Endodermal cell (in vitro differentiated cells): ENCODE results near the gene USP6NL. TPM values are rescaled to one million over a fixed set of nuclear protein-coding genes. Genes with fewer than 3 reads are reported as not detected.
A peak's percentile ranks its signal among the peaks of the same experiment; 100 is the strongest.

Source experiments
- DNase-seq: peaks from one replicate; pipeline ENCODE4 v3.0.0-alpha.2; 2017
- H3K27ac ChIP-seq: 2 replicates; pipeline ENCODE4 v1.5.1; 2013; ENCODE audit warnings: mild to moderate bottlenecking, low read depth, low read length, moderate library complexity
- H3K27me3 ChIP-seq: 2 replicates; pipeline ENCODE4 v1.6.1; 2013; ENCODE audit warnings: mild to moderate bottlenecking, low read length, moderate library complexity; ENCODE audit not compliant: insufficient read depth, control insufficient read depth, poor library complexity, severe bottlenecking
- H3K36me3 ChIP-seq: 2 replicates; pipeline ENCODE4 v1.7.0; 2013; ENCODE audit warnings: mild to moderate bottlenecking, low read length, moderate library complexity; ENCODE audit not compliant: control insufficient read depth, insufficient read depth
- H3K4me1 ChIP-seq: one replicate; pipeline ENCODE4 v1.7.0; 2013; ENCODE audit warnings: low read length; ENCODE audit not compliant: control insufficient read depth, insufficient read depth
- H3K4me3 ChIP-seq: 2 replicates; pipeline ENCODE4 v1.5.1; 2013; ENCODE audit warnings: mild to moderate bottlenecking, low read length, moderate library complexity
- H3K9ac ChIP-seq: 2 replicates; pipeline ENCODE4 v1.6.1; 2013; ENCODE audit warnings: mild to moderate bottlenecking, low read length, moderate library complexity; ENCODE audit not compliant: poor library complexity, severe bottlenecking; ENCODE audit errors: extremely low read depth
- H3K9me3 ChIP-seq: 2 replicates; pipeline ENCODE4 v1.6.1; 2013; ENCODE audit warnings: mild to moderate bottlenecking, low read length, moderate library complexity; ENCODE audit not compliant: control insufficient read depth
- H3K27ac Mint-ChIP-seq: 2 replicates; pipeline ENCODE4 v1.8.0; 2020; ENCODE audit warnings: mixed read lengths
- H3K27me3 Mint-ChIP-seq: 2 replicates; pipeline ENCODE4 v1.8.0; 2021; ENCODE audit warnings: mild to moderate bottlenecking, mixed read lengths; ENCODE audit not compliant: insufficient read depth
- H3K36me3 Mint-ChIP-seq: 2 replicates; pipeline ENCODE4 v1.8.0; 2020; ENCODE audit warnings: low read depth, mixed read lengths
- H3K4me1 Mint-ChIP-seq: 2 replicates; pipeline ENCODE4 v1.8.0; 2020; ENCODE audit warnings: mixed read lengths
- H3K4me3 Mint-ChIP-seq: 2 replicates; pipeline ENCODE4 v1.8.0; 2020; ENCODE audit warnings: mild to moderate bottlenecking, moderate library complexity, mixed read lengths
- H3K9me3 Mint-ChIP-seq: 2 replicates; pipeline ENCODE4 v1.8.0; 2020; ENCODE audit warnings: mild to moderate bottlenecking, mixed read lengths
- CTCF ChIP-seq: fragments of 200-600 bp; sonication (generic); conservative IDR thresholded peaks from 2 replicates; pipeline ENCODE4 v1.5.0; 2021; ENCODE audit warnings: antibody characterized with exemption, mild to moderate bottlenecking
- WGBS, 2 experiments: methylation state at CpG; one replicate each; pipeline versions ENCODE4 v1.1.5 to v1.1.7; 2013; ENCODE audit warnings: missing lambda C conversion rate in 2 of 2, mixed read lengths in 1 of 2; ENCODE audit not compliant: insufficient coverage in 1 of 2, insufficient read length in 1 of 2; 5-methylcytosine and 5-hydroxymethylcytosine counted together
- total RNA-seq, 2 donors: library from RNA; stranded (reverse); fragmentation: NEBNext Ultra II Directional in 1 of 2; extraction: Animal tissue kit (Norgen Biotek cat#: 25700) in 1 of 2; gene quantifications; 2 replicates in 1 of 2; 3 replicates in 1 of 2; pipeline ENCODE4 v1.2.1, GENCODE V29; 2021

Gene USP6NL
- total RNA-seq, 2 donors from 2014 or later = 20.6 to 22.9 TPM

GRCh38 chr10:11446133-11446532 is 165.3 kb downstream of the USP6NL start:
- Mint-ChIP-seq H3K4me1 (no peaks in the 10 kb centered on the region), H3K27ac (no peak overlapping the region), H3K36me3 (no peaks in the 10 kb centered on the region), H3K27me3 (peaks cover 3% of the 10 kb centered on the region), H3K4me3 (no peak overlapping the region), H3K9me3 (no peaks in the 10 kb centered on the region)
- no peak for DNase-seq
- Histone ChIP-seq H3K4me1 (no peaks in the 10 kb centered on the region), H3K9me3 (no peaks in the 10 kb centered on the region), H3K9ac (no peak overlapping the region), H3K27me3 (no peaks in the 10 kb centered on the region), H3K27ac (no peak overlapping the region), H3K36me3 (no peaks in the 10 kb centered on the region), H3K4me3 (no peak overlapping the region)
- 89 to 93% methylated on average over 5 of the region's 5 CpGs for WGBS, 2 experiments
- TF ChIP-seq CTCF = no peak

- peak; percentile 48 for DNase-seq
- Mint-ChIP-seq H3K4me3 (no peak overlapping the region), H3K4me1 (no peaks in the 10 kb centered on the region), H3K36me3 (no peaks in the 10 kb centered on the region), H3K27me3 (peaks cover 3% of the 10 kb centered on the region), H3K9me3 (no peaks in the 10 kb centered on the region), H3K27ac (no peak overlapping the region)
- no peak for TF ChIP-seq CTCF
- Histone ChIP-seq H3K4me3 (no peak overlapping the region), H3K27ac (no peak overlapping the region), H3K36me3 (no peaks in the 10 kb centered on the region), H3K4me1 (no peaks in the 10 kb centered on the region), H3K9ac (no peak overlapping the region), H3K9me3 (no peaks in the 10 kb centered on the region), H3K27me3 (no peaks in the 10 kb centered on the region)
- 75 to 84% methylated on average over 12 to 24 of the region's 27 CpGs for WGBS, 2 experiments
Measured at GRCh38 chr10:11444531-11445228, 166.8 kb downstream of the USP6NL start.

- Mint-ChIP-seq H3K36me3 (no peaks in the 10 kb centered on the region), H3K27me3 (peaks cover 3% of the 10 kb centered on the region), H3K9me3 (no peaks in the 10 kb centered on the region), H3K4me3 (no peak overlapping the region), H3K4me1 (no peaks in the 10 kb centered on the region), H3K27ac (no peak overlapping the region)
- WGBS, 2 experiments = 92 to 95% methylated on average over 10 to 11 of the region's 11 CpGs
- H3K36me3 ChIP-seq = no peaks in the 10 kb centered on the region
- H3K9me3 ChIP-seq = no peaks in the 10 kb centered on the region
- H3K9ac ChIP-seq = no peak overlapping the region
- H3K27ac ChIP-seq = no peak overlapping the region
- no peak for TF ChIP-seq CTCF
- no peak overlapping the region for H3K4me3 ChIP-seq
- H3K27me3 ChIP-seq = no peaks in the 10 kb centered on the region
- H3K4me1 ChIP-seq = no peaks in the 10 kb centered on the region
- DNase-seq = peak; percentile 46
Measured at GRCh38 chr10:11444155-11444530, 167.3 kb downstream of the USP6NL start.
